Body of pancreas (tissue), 4 donors: Measurements from ENCODE around the gene RELN. TPM values are rescaled to one million over a fixed set of nuclear protein-coding genes. Genes with fewer than 3 reads are reported as not detected.

ENCODE experiments used
- ATAC-seq: fragments of 150-250 bp; one replicate; pipeline ENCODE4 v1.9.1; 2016
- DNase-seq, 4 donors: peaks; one replicate each; pipeline ENCODE4 v3.0.0-alpha.2; 2019
- H3K27ac ChIP-seq, 4 donors: fragments of 200-600 bp; sonication (generic); 1 replicate in 3 of 4; 2 replicates in 1 of 4; pipeline versions ENCODE4 v1.5.1 to v1.6.1; 2016 to 2019; ENCODE audit warnings: mild to moderate bottlenecking in 1 of 4, mixed read lengths in 1 of 4, moderate library complexity in 1 of 4
- H3K27me3 ChIP-seq, 2 donors: fragments of 200-600 bp; sonication (generic); one replicate each; pipeline ENCODE4 v1.6.0; 2016; ENCODE audit warnings: mild to moderate bottlenecking in 1 of 2
- H3K36me3 ChIP-seq, 2 donors: fragments of 200-600 bp; sonication (generic); replicated peaks in 1 of 2; 2 replicates each; pipeline ENCODE4 v1.5.1; 2016; ENCODE audit warnings: low read depth in 2 of 2; ENCODE audit not compliant: insufficient read depth in 1 of 2
- H3K4me1 ChIP-seq: fragments of 200-600 bp; sonication (generic); one replicate; pipeline ENCODE4 v1.6.0; 2016
- H3K4me3 ChIP-seq, 2 donors: fragments of 200-600 bp; sonication (generic); 1 replicate in 1 of 2; 2 replicates in 1 of 2; pipeline ENCODE4 v1.5.1; 2016 to 2019
- H3K9me3 ChIP-seq, 3 donors: fragments of 200-600 bp; sonication (generic); 1 replicate in 2 of 3; 2 replicates in 1 of 3; pipeline ENCODE4 v1.5.1; 2016
- CTCF ChIP-seq, 7 experiments: fragments of 450-650 bp in 4 of 7; fragments of 200-600 bp in 3 of 7; sonication (generic) in 3 of 7; IDR thresholded peaks; one replicate each; pipeline ENCODE4 v1.5.1; 2016 to 2019; ENCODE audit warnings: antibody characterized with exemption in 7 of 7
- POLR2A ChIP-seq, 3 donors: fragments of 450-650 bp; IDR thresholded peaks; one replicate each; pipeline ENCODE4 v1.6.1; 2016; ENCODE audit warnings: antibody characterized with exemption in 3 of 3, mild to moderate bottlenecking in 2 of 3
- WGBS, 2 donors: methylation state at CpG; one replicate each; pipeline ENCODE4 v1.1.5; 2017; 5-methylcytosine and 5-hydroxymethylcytosine counted together
- intact Hi-C: fragments of 100-400 bp; cut with DNase I; formaldehyde crosslinking; loops from one replicate; pipeline ENCODE4 v1.15.1; 2023
- total RNA-seq, 2 donors: library from RNA; depleted of rRNA; stranded (reverse); fragments of >200 nt; gene quantifications; one replicate each; pipeline ENCODE4 v1.1.0, GENCODE V29; 2016

The RELN gene
- total RNA-seq, 2 donors from 2014 or later, result 0.33 to 3.9 TPM

- Histone ChIP-seq H3K36me3 (no peaks in the 10 kb centered on the region), H3K9me3 (no peaks in the 10 kb centered on the region), H3K4me1 (peaks cover 4% of the 10 kb centered on the region), H3K27ac (no peak overlapping the region), H3K27me3 (no peaks in the 10 kb centered on the region), H3K4me3 (no peak overlapping the region)
- ATAC-seq, result no peak
- TF ChIP-seq CTCF (IDR thresholded peaks at IDR 0.05), result no peak
- TF ChIP-seq POLR2A (IDR thresholded peaks at IDR 0.05), result no peak
- intact Hi-C loops, result no loop called here
- no peak for DNase-seq
- 92% methylated on average over 4 of the region's 4 CpGs for WGBS, 2 donors
Measured at GRCh38 chr7:104008107-104008506, 18.6 kb upstream of the RELN start.

- no peak overlapping the region for H3K4me3 ChIP-seq
- WGBS, 2 donors, result 63 to 71% methylated on average over 3 of the region's 3 CpGs
Measured at GRCh38 chr7:104007614-104008013, 18.2 kb upstream of the RELN start.

GRCh38 chr7:104005197-104005596 is 15.7 kb upstream of the RELN start:
- Histone ChIP-seq H3K36me3 (no peaks in the 10 kb centered on the region), H3K4me1 (no peaks in the 10 kb centered on the region), H3K9me3 (no peaks in the 10 kb centered on the region), H3K4me3 (no peak overlapping the region), H3K27ac (no peak overlapping the region), H3K27me3 (no peaks in the 10 kb centered on the region)
- WGBS, 2 donors, result 82 to 86% methylated on average over 4 of the region's 4 CpGs
- DNase-seq, result no peak
- intact Hi-C loops, result no loop called here
- ATAC-seq, result no peak
- no peak for TF ChIP-seq CTCF (IDR thresholded peaks at IDR 0.05)
- TF ChIP-seq POLR2A (IDR thresholded peaks at IDR 0.05), result no peak

More at GRCh38 chr7:104007614-104008013, 18.2 kb upstream of the RELN start:
- Histone ChIP-seq H3K27me3 (no peaks in the 10 kb centered on the region), H3K9me3 (no peaks in the 10 kb centered on the region), H3K27ac (no peak overlapping the region), H3K4me1 (peaks cover 4% of the 10 kb centered on the region), H3K36me3 (no peaks in the 10 kb centered on the region)
- DNase-seq, result no peak
- no peak for ATAC-seq
- intact Hi-C loops, result no loop called here
- TF ChIP-seq POLR2A (IDR thresholded peaks at IDR 0.05) (no peak), CTCF (IDR thresholded peaks at IDR 0.05) (no peak)

- Histone ChIP-seq H3K27ac (no peak overlapping the region), H3K36me3 (no peaks in the 10 kb centered on the region), H3K4me3 (no peak overlapping the region), H3K9me3 (no peaks in the 10 kb centered on the region), H3K4me1 (no peaks in the 10 kb centered on the region), H3K27me3 (no peaks in the 10 kb centered on the region)
- ATAC-seq (no peak), DNase-seq (no peak)
- WGBS, 2 donors, result 29 to 32% methylated on average over 2 of the region's 2 CpGs
- TF ChIP-seq POLR2A (IDR thresholded peaks at IDR 0.05), result no peak
- TF ChIP-seq CTCF (IDR thresholded peaks at IDR 0.05), result no peak
- intact Hi-C loops, result no loop called here
Measured at GRCh38 chr7:103996639-103997038, 7.2 kb upstream of the RELN start.

- H3K4me3 ChIP-seq, result no peak overlapping the region
- 68 to 69% methylated on average over 4 of the region's 4 CpGs for WGBS, 2 donors
- ATAC-seq (no peak), DNase-seq (no peak)
- intact Hi-C loops, result no loop called here
- H3K4me1 ChIP-seq, result no peaks in the 10 kb centered on the region
- no peaks in the 10 kb centered on the region for H3K9me3 ChIP-seq
- no peak overlapping the region for H3K27ac ChIP-seq
- no peaks in the 10 kb centered on the region for H3K27me3 ChIP-seq
- no peaks in the 10 kb centered on the region for H3K36me3 ChIP-seq
- TF ChIP-seq POLR2A (IDR thresholded peaks at IDR 0.05) (no peak), CTCF (IDR thresholded peaks at IDR 0.05) (no peak)
Measured at GRCh38 chr7:103996017-103996551, 6.6 kb upstream of the RELN start.
